WTC11 (cell line): ENCODE data around the gene TMEM120B. TPM values are rescaled to one million over a fixed set of nuclear protein-coding genes. Genes with fewer than 3 reads are reported as not detected.

Experiments
- ATAC-seq: fragments of 200-7000 bp; cut with Tn5 transposase; 2 replicates; pipeline ENCODE4 v1.10.0; 2021; ENCODE audit warnings: mild to moderate bottlenecking, moderate library complexity
- CTCF ChIA-PET: fragments of 300-600 bp; sonication (Branson Sonifier 250); formaldehyde crosslinking; loops from one replicate; lab custom pipeline; 2021; ENCODE audit warnings: antibody characterized with exemption; lab: Charles Lee
- POLR2A ChIA-PET: fragments of 350-600 bp; sonication (Branson Sonifier 250); formaldehyde crosslinking; loops from one replicate; lab custom pipeline; 2021; ENCODE audit warnings: antibody characterized with exemption; lab: Charles Lee
- DNase-seq: peaks from one replicate; pipeline ENCODE4 v3.0.0; 2021; ENCODE audit warnings: low spot score
- H3K27ac Mint-ChIP-seq: 2 replicates; pipeline ENCODE4 v1.8.0; 2021; ENCODE audit warnings: mixed read lengths
- H3K27me3 Mint-ChIP-seq: 2 replicates; pipeline ENCODE4 v1.8.0; 2021; ENCODE audit warnings: low read depth, mild to moderate bottlenecking, moderate library complexity, mixed read lengths
- H3K36me3 Mint-ChIP-seq: 2 replicates; pipeline ENCODE4 v1.8.0; 2021; ENCODE audit warnings: mixed read lengths
- H3K4me1 Mint-ChIP-seq: 2 replicates; pipeline ENCODE4 v1.8.0; 2022; ENCODE audit warnings: mixed read lengths
- H3K4me3 Mint-ChIP-seq: 2 replicates; pipeline ENCODE4 v1.8.0; 2021; ENCODE audit warnings: mild to moderate bottlenecking, moderate library complexity, mixed read lengths
- H3K9me3 Mint-ChIP-seq: 2 replicates; pipeline ENCODE4 v1.8.0; 2021; ENCODE audit warnings: mixed read lengths
- CBFB ChIP-seq: sonication (generic); formaldehyde crosslinking; IDR thresholded peaks from 2 replicates; pipeline ENCODE4 v1.8.1; 2022; ENCODE audit warnings: mild to moderate bottlenecking, low read depth, missing genetic modification reagents
- CDX4 ChIP-seq: fragments of 250-450 bp; sonication (Bioruptor Pico); IDR thresholded peaks from 2 replicates; pipeline ENCODE4 v1.9.0; 2021; ENCODE audit warnings: moderate library complexity, mild to moderate bottlenecking, inconsistent platforms, borderline replicate concordance
- CTCF ChIP-seq: fragments of 200-600 bp; IDR thresholded peaks from 2 replicates; pipeline ENCODE4 v1.8.0; 2022; ENCODE audit warnings: antibody characterized with exemption
- E2F1 ChIP-seq: sonication (generic); formaldehyde crosslinking; IDR thresholded peaks from 2 replicates; pipeline ENCODE4 v1.8.0; 2022; ENCODE audit warnings: mild to moderate bottlenecking, missing genetic modification reagents
- EMX1 ChIP-seq: fragments of 250-450 bp; sonication (Bioruptor Pico); IDR thresholded peaks from 2 replicates; pipeline ENCODE4 v1.8.0; 2021; ENCODE audit warnings: mild to moderate bottlenecking
- FOXJ3 ChIP-seq: sonication (generic); formaldehyde crosslinking; IDR thresholded peaks from 2 replicates; pipeline ENCODE4 v1.9.0; 2021; ENCODE audit warnings: missing genetic modification reagents, mild to moderate bottlenecking, borderline replicate concordance
- GABPB1 ChIP-seq: sonication (generic); formaldehyde crosslinking; IDR thresholded peaks from 2 replicates; pipeline ENCODE4 v1.8.1; 2023; ENCODE audit warnings: mild to moderate bottlenecking, missing genetic modification reagents
- GRHL2 ChIP-seq: fragments of 250-450 bp; sonication (Bioruptor Pico); IDR thresholded peaks from 2 replicates; pipeline ENCODE4 v1.8.0; 2022; ENCODE audit warnings: mild to moderate bottlenecking, moderate library complexity; ENCODE audit not compliant: insufficient replicate concordance, severe bottlenecking
- HMGA2 ChIP-seq: fragments of 250-450 bp; sonication (Bioruptor Pico); IDR thresholded peaks from 2 replicates; pipeline ENCODE4 v1.4.0; 2021; ENCODE audit warnings: mild to moderate bottlenecking, moderate library complexity
- IRF2 ChIP-seq: sonication (generic); formaldehyde crosslinking; IDR thresholded peaks from 2 replicates; pipeline ENCODE4 v1.8.0; 2022; ENCODE audit warnings: low read depth, missing genetic modification reagents, borderline replicate concordance
- NFYB ChIP-seq: sonication (generic); formaldehyde crosslinking; conservative IDR thresholded peaks from 2 replicates; pipeline ENCODE4 v1.8.0; 2022; ENCODE audit warnings: low read depth, missing genetic modification reagents
- NR2C2 ChIP-seq: sonication (generic); formaldehyde crosslinking; IDR thresholded peaks from 2 replicates; pipeline ENCODE4 v1.8.0; 2022; ENCODE audit warnings: mild to moderate bottlenecking, missing genetic modification reagents
- PRDM15 ChIP-seq: sonication (generic); formaldehyde crosslinking; IDR thresholded peaks from 2 replicates; pipeline ENCODE4 v1.8.0; 2022; ENCODE audit warnings: missing genetic modification reagents
- RELA ChIP-seq: sonication (generic); formaldehyde crosslinking; IDR thresholded peaks from 2 replicates; pipeline ENCODE4 v1.8.1; 2022; ENCODE audit warnings: missing genetic modification reagents, mild to moderate bottlenecking, borderline replicate concordance
- SMAD3 ChIP-seq: sonication (generic); formaldehyde crosslinking; IDR thresholded peaks from 2 replicates; pipeline ENCODE4 v1.8.0; 2022; ENCODE audit warnings: missing genetic modification reagents, mild to moderate bottlenecking, borderline replicate concordance
- SMAD4 ChIP-seq: sonication (generic); formaldehyde crosslinking; IDR thresholded peaks from 2 replicates; pipeline ENCODE4 v1.8.0; 2022; ENCODE audit warnings: mild to moderate bottlenecking, missing genetic modification reagents
- SOX15 ChIP-seq: fragments of 250-450 bp; sonication (Bioruptor Pico); IDR thresholded peaks from 2 replicates; pipeline ENCODE4 v1.9.0; 2021; ENCODE audit warnings: mild to moderate bottlenecking
- SP1 ChIP-seq: sonication (generic); formaldehyde crosslinking; conservative IDR thresholded peaks from 2 replicates; pipeline ENCODE4 v1.8.1; 2022; ENCODE audit warnings: missing genetic modification reagents
- TCF7 ChIP-seq: sonication (generic); formaldehyde crosslinking; IDR thresholded peaks from 2 replicates; pipeline ENCODE4 v1.8.0; 2022; ENCODE audit warnings: mild to moderate bottlenecking, low read depth, missing genetic modification reagents, moderate library complexity
- USF2 ChIP-seq: sonication (generic); formaldehyde crosslinking; IDR thresholded peaks from 2 replicates; pipeline ENCODE4 v1.8.1; 2023; ENCODE audit warnings: mild to moderate bottlenecking, missing genetic modification reagents, moderate library complexity
- ZBTB21 ChIP-seq: sonication (generic); formaldehyde crosslinking; IDR thresholded peaks from 2 replicates; pipeline ENCODE4 v1.8.1; 2023; ENCODE audit warnings: mild to moderate bottlenecking, missing genetic modification reagents, borderline replicate concordance
- ZNF138 ChIP-seq: sonication (generic); formaldehyde crosslinking; conservative IDR thresholded peaks from 2 replicates; pipeline ENCODE4 v1.8.1; 2022; ENCODE audit warnings: mild to moderate bottlenecking, moderate library complexity, missing genetic modification reagents
- ZNF263 ChIP-seq: sonication (generic); formaldehyde crosslinking; IDR thresholded peaks from 2 replicates; pipeline ENCODE4 v1.8.1; 2022; ENCODE audit warnings: low read depth, mild to moderate bottlenecking, moderate library complexity, missing genetic modification reagents
- ZNF317 ChIP-seq: sonication (generic); formaldehyde crosslinking; IDR thresholded peaks from 2 replicates; pipeline ENCODE4 v1.8.1; 2023; ENCODE audit warnings: low read depth, mild to moderate bottlenecking, moderate library complexity, missing genetic modification reagents, borderline replicate concordance
- ZNF671 ChIP-seq: fragments of 250-450 bp; sonication (Bioruptor Pico); IDR thresholded peaks from 2 replicates; pipeline ENCODE4 v1.8.0; 2021; ENCODE audit warnings: mild to moderate bottlenecking
- ZSCAN18 ChIP-seq: fragments of 250-450 bp; sonication (Bioruptor Pico); IDR thresholded peaks from 2 replicates; pipeline ENCODE4 v2.1.2; 2022; ENCODE audit warnings: mild to moderate bottlenecking, moderate library complexity
- total RNA-seq: library from RNA; stranded (reverse); gene quantifications from 3 replicates; pipeline ENCODE4 v1.2.3, GENCODE V29; 2021

Gene TMEM120B
- total RNA-seq, 1 experiment from 2014 or later = 36.9 TPM

- no peaks in the 10 kb centered on the region for H3K9me3 Mint-ChIP-seq
- CTCF ChIA-PET = interaction anchor here (0.5 to 11.9 kb wide), 53 partner anchors 11 to 477 kb away, joined by 3 to 532 read pairs (median 4); partner anchors contain the start of genes ANAPC5, B3GNT4, CFAP251 and DIABLO
- peak overlapping the region; percentile 86 for H3K27ac Mint-ChIP-seq
- no peaks in the 10 kb centered on the region for H3K27me3 Mint-ChIP-seq
- POLR2A ChIA-PET = interaction anchor here (0.6 to 8.7 kb wide), 8 partner anchors 13 to 1666 kb away, joined by 3 to 161 read pairs (median 4); partner anchors contain the start of genes PSMD9 and RHOF
- H3K36me3 Mint-ChIP-seq = peaks cover 17% of the 10 kb centered on the region
- H3K4me3 Mint-ChIP-seq = peak overlapping the region; percentile 87
- ATAC-seq = peak; percentile 77
- H3K4me1 Mint-ChIP-seq = peaks cover 32% of the 10 kb centered on the region
- DNase-seq = peak; percentile 80
- no peak for TF ChIP-seq RELA (CRISPR knock-in tag)
- no peak for TF ChIP-seq ZNF138
- TF ChIP-seq CDX4 (CRISPR knock-in tag) = no peak
- TF ChIP-seq ZSCAN18 (CRISPR knock-in tag) = no peak
- TF ChIP-seq ZNF671 (CRISPR knock-in tag) = no peak
- TF ChIP-seq SOX15 (CRISPR knock-in tag) = no peak
- no peak for TF ChIP-seq GABPB1 (CRISPR knock-in tag)
- peak; percentile 53; the same call in 1 of the 2 replicates for TF ChIP-seq SP1 (CRISPR knock-in tag)
- TF ChIP-seq IRF2 = no peak
- peak; percentile 82 for TF ChIP-seq PRDM15 (CRISPR knock-in tag)
- TF ChIP-seq FOXJ3 = no peak
- no peak; the same call in 1 of the 2 replicates for TF ChIP-seq ZBTB21 (CRISPR knock-in tag)
- no peak for TF ChIP-seq EMX1 (CRISPR knock-in tag)
- no peak for TF ChIP-seq ZNF263
- no peak for TF ChIP-seq NFYB (CRISPR knock-in tag)
- TF ChIP-seq CBFB = no peak
- no peak for TF ChIP-seq E2F1 (CRISPR knock-in tag)
- TF ChIP-seq USF2 = peak; percentile 83
- no peak for TF ChIP-seq SMAD3 (CRISPR knock-in tag)
- TF ChIP-seq HMGA2 = no peak
- no peak for TF ChIP-seq TCF7 (CRISPR knock-in tag)
- TF ChIP-seq GRHL2 = no peak
- TF ChIP-seq ZNF317 (CRISPR knock-in tag) = no peak
- no peak for TF ChIP-seq NR2C2 (CRISPR knock-in tag)
- peak; percentile 98 for TF ChIP-seq CTCF
- no peak for TF ChIP-seq SMAD4 (CRISPR knock-in tag)
Measured at GRCh38 chr12:121811434-121812319, 99.1 kb downstream of the TMEM120B start.
